Heart left ventricle (tissue), 13 donors: ENCODE data around the gene REEP3.

Experiments
- CTCF ChIP-seq, 12 donors: fragments of 200-600 bp; sonication (generic) in 4 of 12; IDR thresholded peaks; one replicate each; pipeline versions ENCODE4 v1.5.0 to v1.8.0; 2018 to 2022; ENCODE audit warnings: antibody characterized with exemption in 12 of 12, mild to moderate bottlenecking in 5 of 12
- POLR2A ChIP-seq, 2 donors: fragments of 450-650 bp; IDR thresholded peaks; one replicate each; pipeline ENCODE4 v1.6.1; 2017; ENCODE audit warnings: antibody characterized with exemption in 2 of 2, mild to moderate bottlenecking in 2 of 2, moderate library complexity in 2 of 2
- donor health status: ischemic (EF 13 %, LVEDD 7.1; RV severe dilation, severe dysfunction).
- donor health status: DM: no; HTN: yes; CAD: no.
- donor health status: DM: no; HTN: no; CAD: no.
- donor health status: ischemic (EF 25% LVEDD 6.9; RV normal size, moderate dysfunction).
- donor health status: ischemic (EF 25% LVEDD 5.7; RV mildly dilated, moderate dysfunction).
- donor health status: ischemic (EF 35%, LVEDD 5.7; RV mildly dilated, moderate dysfunction).
- donor health status: nonischemic (EF 11% LVEDD 7.7; RV severe dilation, severe dysfunction).
- donor health status: DM: yes; HTN: yes; CAD: no.
- donor health status: PGD.
- donor health status: ischemic (EF 29% LVEDD 5.4; RV normal size, mild dysfunction).
- donor health status: nonischemic (EF 23%, LVEDD 6.1; RV moderate dilation, normal function).

DNA sequence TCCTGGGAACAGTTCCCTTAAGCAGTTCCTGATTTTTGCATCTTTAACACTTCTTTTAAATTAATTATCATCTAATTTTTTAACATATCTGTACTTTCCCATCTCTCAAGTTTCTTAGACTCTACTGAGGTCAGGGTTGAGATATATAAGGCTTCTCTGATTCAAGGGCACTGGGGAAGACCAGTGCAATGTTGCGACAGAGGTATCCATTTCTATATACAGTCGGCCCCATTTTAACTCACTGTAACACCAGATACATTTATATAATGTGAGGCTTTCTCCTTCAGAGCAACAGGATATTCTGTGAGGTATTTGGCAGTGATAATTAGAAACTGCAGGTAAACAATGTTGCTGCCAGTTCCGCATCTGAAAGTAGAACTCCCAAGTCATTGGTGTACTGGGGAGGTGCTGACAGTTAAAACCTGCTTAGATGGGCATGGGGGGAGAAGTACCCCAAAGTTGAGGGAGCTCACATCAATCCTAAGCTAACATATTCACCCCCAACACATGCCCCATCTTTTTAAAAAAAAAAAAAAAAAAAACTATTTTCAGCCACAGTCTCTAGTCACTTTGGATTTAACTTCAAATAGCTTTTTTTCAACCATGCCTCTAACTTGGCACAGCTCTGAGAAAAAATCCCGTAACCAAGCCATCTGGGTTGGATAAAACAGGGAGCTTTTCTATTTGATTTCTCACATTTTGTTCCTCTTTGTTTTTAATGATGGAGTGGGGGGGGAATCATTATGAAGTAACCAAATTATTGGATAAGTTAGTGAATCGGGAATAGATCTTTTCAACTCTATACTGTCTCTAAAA lies 62.9 kb downstream of the REEP3 start:
- TF ChIP-seq CTCF (IDR thresholded peaks at IDR 0.05), result no peak
- no peak for TF ChIP-seq POLR2A (IDR thresholded peaks at IDR 0.05)
